MV-4-11 (cell line): ENCODE data around the gene ASB2.

ENCODE experiments used
- DNase-seq: peaks from one replicate; lab custom pipeline; 2025; lab: John Stamatoyannopoulos, UW

Gene ASB2

DNA sequence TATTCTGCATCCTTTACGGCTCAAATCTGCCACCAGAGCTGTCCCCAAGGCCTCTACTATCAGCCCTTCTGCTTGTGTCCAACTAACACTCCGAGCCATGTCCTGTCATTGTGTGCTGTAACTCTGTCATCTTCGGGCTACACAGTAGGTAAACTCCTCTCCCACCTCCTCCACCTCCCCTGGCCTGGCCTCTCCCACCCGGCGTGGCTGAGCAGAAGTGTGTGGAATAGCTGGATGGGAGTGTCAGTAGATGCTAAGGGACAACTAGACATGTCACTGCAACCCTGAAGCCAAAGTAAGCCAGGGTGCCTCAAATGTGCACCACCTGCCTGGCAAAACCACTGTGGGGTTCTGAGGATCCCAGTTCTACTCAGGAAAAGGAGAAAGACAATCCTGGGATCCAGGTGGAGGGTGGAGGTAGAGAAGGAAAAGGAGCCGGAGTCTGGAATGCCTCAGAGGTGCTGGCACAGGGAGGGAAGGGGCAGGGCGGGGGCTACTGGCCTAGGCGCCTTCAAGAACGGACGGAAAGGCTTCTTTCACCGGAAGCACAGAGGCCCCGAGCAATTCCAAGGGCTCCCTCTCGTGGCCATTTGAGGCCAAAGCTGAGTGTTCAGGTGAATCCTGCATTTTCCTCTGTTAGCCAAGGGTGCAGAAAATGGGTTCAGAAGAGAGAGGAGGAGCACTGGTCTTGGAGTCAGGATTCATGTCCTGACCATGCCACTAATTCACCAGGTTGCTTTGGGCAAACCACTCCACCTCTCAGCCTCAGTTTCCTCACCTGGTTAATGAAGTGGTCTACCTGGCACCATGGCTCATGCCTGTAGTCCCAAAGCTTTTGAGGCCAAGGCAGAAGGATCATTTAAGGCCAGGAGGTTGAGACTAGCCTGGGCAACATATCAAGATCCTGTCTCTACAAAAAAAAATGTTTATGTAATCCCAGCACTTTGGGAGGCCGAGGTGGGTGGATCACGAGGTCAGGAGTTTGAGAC is 69.7 kb downstream of the ASB2 start:
- peak; percentile 43 for DNase-seq

- DNase-seq: no peak
These were observed 70.7 kb downstream of the ASB2 start for GRCh38 chr14:93905623-93906022.

DNA sequence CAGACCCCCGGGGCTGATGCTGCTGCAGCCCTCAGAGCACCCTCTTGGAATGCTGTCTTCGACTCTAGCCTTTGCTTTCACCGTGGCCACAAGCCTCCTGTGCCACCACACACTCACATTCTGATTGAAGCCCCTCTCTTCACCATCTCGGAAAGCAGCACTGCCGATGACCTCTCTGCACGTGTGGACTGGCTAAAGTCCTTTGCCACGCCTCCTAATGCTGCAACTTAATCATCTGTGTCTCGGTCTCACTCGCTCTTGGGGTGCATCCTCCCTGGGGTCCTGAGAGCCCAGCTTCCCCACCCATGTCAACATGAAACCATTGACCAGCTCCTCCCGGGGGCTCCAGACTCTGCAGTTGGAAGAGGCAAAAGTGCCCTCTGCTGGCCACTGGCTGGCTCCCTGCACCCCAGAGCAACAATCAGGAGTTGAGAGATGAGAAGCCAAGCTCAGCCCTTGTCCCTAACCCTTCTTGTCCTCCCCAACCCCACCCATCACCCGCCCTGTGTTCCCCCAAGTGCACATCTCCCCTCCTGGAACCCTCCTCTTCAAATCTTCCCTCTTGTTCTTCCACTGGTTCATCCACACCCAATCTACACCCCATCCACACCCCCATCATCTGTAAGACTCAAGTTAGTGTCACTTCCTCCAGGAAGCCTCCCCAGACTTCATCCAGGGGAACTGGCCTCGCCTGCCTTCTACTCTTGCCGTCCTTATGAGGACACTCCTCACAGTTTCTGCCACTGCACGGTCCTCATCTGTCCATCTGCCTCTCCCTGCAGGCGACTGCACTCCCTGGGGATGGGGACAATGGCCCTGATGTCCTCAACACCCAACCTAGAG is 72.8 kb downstream of the ASB2 start:
- DNase-seq: no peak

DNA sequence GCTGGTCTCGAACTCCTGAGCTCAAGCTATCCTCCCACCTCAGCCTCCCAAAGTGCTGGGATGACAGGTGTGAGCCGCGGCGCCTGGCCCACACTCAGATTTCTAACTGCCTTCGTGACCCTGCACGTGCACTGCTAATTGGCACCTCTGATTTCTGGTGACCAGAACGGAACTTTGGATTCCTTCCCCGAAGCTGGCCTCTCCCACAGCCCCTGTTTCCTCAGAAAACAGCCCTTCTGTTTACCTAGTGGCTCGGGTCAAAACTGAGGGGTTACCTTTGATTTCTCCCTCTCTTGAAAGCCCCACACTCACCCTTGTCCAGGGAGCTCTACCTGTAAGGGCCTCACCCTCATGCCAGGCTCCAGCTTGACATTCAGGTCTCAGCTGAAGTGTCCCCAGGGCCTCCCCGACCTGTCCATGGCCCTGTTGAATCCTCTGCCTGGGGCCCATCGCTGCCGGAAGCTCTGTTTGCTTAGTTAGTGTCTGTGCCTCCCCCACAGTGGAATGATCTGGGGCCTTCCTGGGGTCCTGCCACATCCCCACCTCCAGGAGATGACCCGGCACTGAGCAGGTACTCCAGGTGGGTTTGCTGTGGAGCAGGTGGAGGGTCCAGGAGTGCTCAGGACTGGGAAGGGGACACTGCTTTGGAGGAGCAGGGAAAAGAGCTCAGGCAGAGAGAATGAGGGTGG is 73.6 kb downstream of the ASB2 start:
- no peak for DNase-seq

DNA sequence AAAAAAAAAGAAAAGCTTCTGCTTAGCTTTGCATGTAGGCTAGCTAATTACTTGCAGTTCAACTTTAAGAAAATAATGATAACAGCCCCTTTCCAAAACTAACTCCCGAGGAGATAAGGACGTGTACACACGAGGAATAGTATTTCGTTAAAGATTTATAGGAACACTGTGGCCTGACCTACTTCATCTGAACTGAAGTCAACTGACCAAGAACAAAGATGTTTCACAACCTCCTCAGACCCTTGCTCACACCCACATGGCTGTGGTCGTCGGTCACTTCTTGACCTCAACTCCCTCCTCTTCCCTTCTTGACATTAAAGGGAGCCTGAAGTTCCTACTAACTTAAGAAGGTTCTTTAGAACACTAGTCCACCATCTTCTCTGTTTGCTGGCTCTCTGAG is 74.6 kb downstream of the ASB2 start:
- peak; percentile 74 for DNase-seq

GRCh38 chr14:93898731-93899130 is 77.6 kb downstream of the ASB2 start:
- DNase-seq: no peak

GRCh38 chr14:93898081-93898611 is 78.2 kb downstream of the ASB2 start:
- DNase-seq: no peak

GRCh38 chr14:93897476-93897845 is 78.9 kb downstream of the ASB2 start:
- no peak for DNase-seq

DNA sequence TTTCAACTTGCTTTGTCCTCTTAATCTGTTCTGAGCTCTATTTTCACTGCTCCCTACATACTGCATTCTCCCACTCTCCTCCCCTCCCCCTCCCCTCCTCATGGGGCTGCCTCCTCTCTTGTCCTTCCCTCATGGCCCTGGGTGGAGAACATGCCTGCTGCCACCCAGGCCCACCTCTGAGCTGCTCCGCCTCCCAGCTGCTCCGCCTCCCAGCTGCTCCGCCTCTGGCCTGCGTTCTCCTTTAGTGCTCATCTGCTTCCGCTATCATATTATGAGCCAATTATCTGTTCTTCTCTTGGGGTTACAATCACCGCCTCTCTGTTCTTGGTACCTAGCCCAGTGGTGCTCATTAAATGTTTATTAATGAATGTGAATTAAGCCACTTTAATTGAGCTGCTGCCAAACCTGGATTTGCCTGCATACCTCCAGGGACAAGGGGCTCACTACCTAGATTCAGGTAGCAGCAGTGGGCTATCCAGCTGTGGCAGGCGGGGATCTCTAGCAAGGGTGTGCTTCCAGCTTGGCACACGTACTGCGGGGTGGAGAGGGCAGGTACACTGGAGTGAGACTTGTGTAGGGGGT is 81.3 kb downstream of the ASB2 start:
- no peak for DNase-seq

DNA sequence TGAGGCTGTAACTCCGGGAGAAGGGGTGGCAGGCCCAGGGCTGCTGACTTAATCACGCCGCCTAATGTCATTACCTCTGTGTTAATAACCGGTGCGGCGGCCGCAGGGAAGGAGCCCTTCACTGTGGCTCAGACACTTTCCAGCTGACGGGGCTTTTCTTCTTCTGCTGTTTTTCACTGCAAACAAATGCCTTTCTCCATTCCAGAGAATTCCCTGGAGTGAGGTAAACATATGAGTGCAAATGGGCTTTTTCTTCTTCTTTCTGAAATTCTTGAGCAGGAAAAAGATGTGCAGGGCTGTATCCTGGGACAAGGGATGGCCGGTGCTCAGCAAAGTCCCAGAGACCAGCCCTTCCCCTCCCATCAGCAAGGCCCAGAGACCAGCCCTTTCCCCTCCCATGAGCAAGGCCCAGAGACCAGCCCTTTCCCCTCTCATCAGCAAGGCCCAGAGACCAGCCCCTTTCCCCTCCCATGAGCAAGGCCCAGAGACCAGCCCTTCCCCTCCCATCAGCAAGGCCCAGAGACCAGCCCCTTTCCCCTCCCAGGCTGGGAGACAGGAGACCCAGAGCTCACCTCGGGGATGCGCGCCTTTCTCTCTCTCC is 82.6 kb downstream of the ASB2 start:
- no peak for DNase-seq

GRCh38 chr14:93892923-93893558 is 83.3 kb downstream of the ASB2 start:
- peak; percentile 35 for DNase-seq

- no peak for DNase-seq
These were observed 83.9 kb downstream of the ASB2 start for GRCh38 chr14:93892505-93892839.

DNA sequence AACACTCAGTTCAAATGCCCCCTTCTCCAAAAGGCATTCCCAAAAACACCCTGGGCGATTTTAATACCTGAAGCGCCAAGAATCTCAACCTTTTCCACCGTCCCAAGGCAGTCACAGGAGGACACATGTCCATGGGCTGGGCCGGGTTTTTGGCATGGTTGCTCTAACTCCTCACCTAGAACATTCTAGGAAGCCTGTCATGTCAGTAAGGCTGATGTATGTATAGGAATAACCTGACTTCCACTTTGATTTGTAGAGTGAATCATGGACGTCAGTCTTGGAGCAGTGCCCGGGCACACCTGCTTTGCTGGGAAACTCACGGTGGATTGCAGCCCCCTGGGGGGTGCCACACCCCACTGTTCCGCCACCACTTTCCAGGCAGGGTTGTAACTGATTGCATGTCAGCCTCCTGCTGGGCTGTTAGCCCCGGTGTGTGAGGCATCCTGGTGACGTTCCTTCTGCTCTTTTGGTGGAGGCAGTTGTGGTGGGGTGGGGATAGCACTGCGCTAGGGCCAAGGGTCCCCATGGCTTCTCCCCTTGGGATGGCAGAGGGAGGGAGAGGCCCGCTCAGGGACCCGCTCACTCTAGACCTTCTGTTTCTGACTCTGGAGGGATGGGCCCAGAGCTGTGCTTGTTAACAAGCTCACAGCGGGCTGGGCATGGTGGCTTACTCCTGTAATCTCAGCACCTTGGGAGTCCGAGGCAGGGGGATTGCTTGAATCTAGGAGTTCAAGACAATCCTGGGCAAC is 84.4 kb downstream of the ASB2 start:
- no peak for DNase-seq

GRCh38 chr14:93889739-93890483 is 86.5 kb downstream of the ASB2 start:
- DNase-seq: no peak

DNA sequence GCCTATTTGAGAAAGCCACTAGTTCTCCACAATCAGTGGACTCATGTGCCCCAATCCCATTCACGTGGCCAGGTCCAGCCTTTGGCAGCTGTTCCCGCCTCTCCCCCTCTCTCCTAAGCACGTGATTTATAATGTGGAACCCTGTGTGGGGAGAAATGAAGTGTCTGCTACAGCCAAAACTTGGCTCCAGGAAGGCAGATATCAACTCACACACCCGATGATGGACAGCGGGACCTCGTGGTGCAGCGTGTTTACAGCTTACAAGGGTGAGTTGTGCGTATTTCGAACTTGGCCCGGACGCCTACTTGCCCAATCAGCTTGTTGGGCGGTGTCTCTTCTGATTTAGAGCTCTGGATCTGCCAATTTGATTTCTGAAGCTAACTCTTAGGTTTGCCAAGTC is 87.4 kb downstream of the ASB2 start:
- DNase-seq: no peak

GRCh38 chr14:93884950-93885349 is 91.4 kb downstream of the ASB2 start:
- peak; percentile 56 for DNase-seq
